SK-N-SH treated with all-trans-retinoic acid at 6 μM for 48 hours (cell line): Measurements from ENCODE around the gene SPATA25.

ENCODE experiments used
- ARNTL ChIP-seq: fragments of 450-650 bp; formaldehyde crosslinking; IDR thresholded peaks from 2 replicates; pipeline ENCODE4 v1.5.0; 2020; ENCODE audit warnings: low read depth, mild to moderate bottlenecking, moderate library complexity, borderline replicate concordance
- PPARA ChIP-seq: fragments of 250-450 bp; sonication (Bioruptor Pico); IDR thresholded peaks from 2 replicates; pipeline ENCODE4 v1.5.0; 2020; ENCODE audit warnings: mild to moderate bottlenecking, borderline replicate concordance

GRCh38 chr20:45886590-45887345 is 654 bp downstream of the SPATA25 start:
- no peak for TF ChIP-seq PPARA (CRISPR knock-in tag)
- no peak for TF ChIP-seq ARNTL (CRISPR knock-in tag)
